ENCODE measurements around the gene FRMPD4.

- TF ChIP-seq NR3C1 (IDR thresholded peaks at IDR 0.05) = no peak
- no peak for TF ChIP-seq CTCF (IDR thresholded peaks at IDR 0.05)
- no peak for TF ChIP-seq JUN (IDR thresholded peaks at IDR 0.05)
- no peak for TF ChIP-seq ELK1 (IDR thresholded peaks at IDR 0.05; ENCODE audit: low read depth, low read length)
- TF ChIP-seq ZC3H11A (IDR thresholded peaks at IDR 0.05) = no peak
- no peak for TF ChIP-seq EP300 (IDR thresholded peaks at IDR 0.05)
- no peak for TF ChIP-seq RAD21 (conservative IDR thresholded peaks at IDR 0.05 in 1 of 2, IDR thresholded peaks at IDR 0.05 in 1 of 2)
- no peak for TF ChIP-seq RFX5 (IDR thresholded peaks at IDR 0.05)
- no peak for TF ChIP-seq CHD2 (IDR thresholded peaks at IDR 0.05; ENCODE audit: low read length, partially characterized antibody)
Measured at GRCh38 chrX:12693754-12694153, 555.5 kb downstream of the FRMPD4 start.

Measured in A549 (cell line).